NB4 (cell line): ENCODE measurements around the gene C1QTNF6.

Experiments used
- DNase-seq: peaks from one replicate; pipeline ENCODE4 v3.0.0; 2010; ENCODE audit warnings: low read depth
- H3K4me3 ChIP-seq: one replicate; pipeline ENCODE4 v1.5.1; 2011; ENCODE audit warnings: mild to moderate bottlenecking, low read depth, low read length, moderate library complexity
- CTCF ChIP-seq: IDR thresholded peaks from one replicate; pipeline ENCODE4 v1.5.1; 2012; ENCODE audit warnings: low read depth, low read length
- MYC ChIP-seq: IDR thresholded peaks from 2 replicates; pipeline ENCODE4 v1.6.1; 2011; ENCODE audit warnings: low read depth, low read length
- POLR2A ChIP-seq: IDR thresholded peaks from 2 replicates; pipeline ENCODE4 v1.6.1; 2011; ENCODE audit warnings: mild to moderate bottlenecking; ENCODE audit not compliant: insufficient read length; ENCODE audit errors: extremely low read depth
- TF ChIP-seq, protein P1 (sequence below): IDR thresholded peaks from 2 replicates; pipeline ENCODE4 v1.6.1; 2011; ENCODE audit warnings: low read depth, low read length

C1QTNF6 gene

GRCh38 chr22:37199760-37200108 lies 11.7 kb upstream of the C1QTNF6 start:
- TF ChIP-seq CTCF (no peak), POLR2A (no peak), MYC (no peak)
- TF ChIP-seq, protein P1, sequence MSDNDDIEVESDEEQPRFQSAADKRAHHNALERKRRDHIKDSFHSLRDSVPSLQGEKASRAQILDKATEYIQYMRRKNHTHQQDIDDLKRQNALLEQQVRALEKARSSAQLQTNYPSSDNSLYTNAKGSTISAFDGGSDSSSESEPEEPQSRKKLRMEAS = no peak
- no peak for DNase-seq
- no peak overlapping the region for H3K4me3 ChIP-seq

DNA sequence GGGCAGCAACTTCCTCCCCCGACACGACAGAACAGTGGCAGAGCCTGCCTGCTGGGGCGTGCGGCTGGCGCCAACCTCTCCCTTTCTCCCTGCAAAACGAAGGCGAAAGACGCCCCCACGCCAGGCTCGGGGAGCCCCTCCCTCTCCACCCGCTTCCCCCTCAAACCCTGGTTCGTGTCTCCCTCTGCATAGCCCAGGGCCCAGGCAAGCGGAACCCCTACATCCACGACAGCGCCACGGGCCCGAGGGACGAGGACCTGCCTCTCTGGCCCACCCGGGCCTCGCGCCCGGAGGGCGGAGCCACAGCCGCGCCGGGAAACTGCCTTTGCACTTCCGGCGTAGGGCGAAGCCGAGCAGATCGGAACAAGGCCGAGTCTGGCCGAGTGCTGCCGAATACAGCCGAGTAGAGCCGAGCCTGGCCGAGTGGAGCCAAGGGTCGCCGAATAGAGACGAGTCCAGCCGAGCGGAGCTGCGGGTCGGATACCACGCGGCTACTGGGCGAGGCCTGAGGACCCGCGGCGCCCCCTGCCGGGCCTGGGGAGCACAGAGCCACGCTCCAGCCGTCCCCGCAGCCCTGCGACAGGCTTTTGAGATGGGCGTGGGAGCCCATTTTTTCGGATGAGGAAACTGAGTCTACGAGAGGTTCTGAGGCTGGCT lies 11.2 kb upstream of the C1QTNF6 start:
- TF ChIP-seq CTCF (peak; percentile 80), MYC (peak; percentile 64; the same call in 1 of the 2 replicates), POLR2A (peak; percentile 93)
- TF ChIP-seq, protein P1 = peak; percentile 68
- H3K4me3 ChIP-seq = peak overlapping the region; percentile 74
- DNase-seq = peak; percentile 98

GRCh38 chr22:37198258-37199102 lies 10.4 kb upstream of the C1QTNF6 start:
- TF ChIP-seq POLR2A (no peak), MYC (no peak), CTCF (peak; percentile 63)
- peak overlapping the region; percentile 74 for H3K4me3 ChIP-seq
- DNase-seq = peak; percentile 88

DNA sequence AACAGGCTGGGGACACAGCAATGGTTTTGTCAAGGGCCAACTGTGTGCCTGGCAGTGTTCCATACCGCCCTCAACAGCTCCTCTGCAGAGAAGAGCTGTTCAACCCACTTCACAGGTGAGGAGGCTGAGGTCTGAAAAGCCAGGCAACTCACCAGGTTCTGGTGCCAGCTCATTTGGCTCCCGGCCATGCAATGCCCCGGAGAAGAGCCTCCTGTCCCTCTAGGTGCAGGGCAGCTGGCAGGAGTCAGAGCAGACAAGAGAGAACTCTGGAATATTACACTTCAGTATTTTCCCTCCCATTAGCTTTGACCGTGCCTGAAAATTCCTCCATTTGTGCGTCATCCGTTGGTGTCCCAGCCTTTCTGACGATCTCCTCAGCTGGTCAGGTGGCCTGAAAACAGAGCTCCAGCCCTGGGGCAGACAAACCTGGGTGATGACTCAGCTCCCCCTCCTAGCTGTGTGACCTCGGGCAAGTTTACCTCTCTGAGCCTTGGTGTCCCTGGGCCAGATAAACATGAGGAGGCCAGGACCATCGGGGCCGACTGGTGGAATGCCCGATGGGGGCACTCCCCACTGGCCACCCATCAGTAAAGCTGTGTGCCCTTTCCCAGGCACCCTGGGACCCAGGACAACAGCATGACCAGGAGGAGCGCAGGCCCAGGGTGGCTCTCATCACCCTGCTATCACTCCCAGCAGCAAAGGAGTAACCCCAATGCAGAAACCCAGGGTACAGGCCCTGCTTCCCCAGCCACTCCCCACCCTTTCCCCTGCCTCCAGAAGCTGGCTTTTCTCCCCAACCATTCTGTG lies 9.6 kb upstream of the C1QTNF6 start:
- TF ChIP-seq CTCF = no peak
- TF ChIP-seq POLR2A = no peak
- TF ChIP-seq MYC = no peak
- TF ChIP-seq, protein P1 = no peak
- H3K4me3 ChIP-seq = peak overlapping the region; percentile 60
- no peak for DNase-seq

GRCh38 chr22:37196539-37197450 lies 8.7 kb upstream of the C1QTNF6 start:
- no peak overlapping the region for H3K4me3 ChIP-seq
- no peak for DNase-seq

More at GRCh38 chr22:37196539-37197450, 8.7 kb upstream of the C1QTNF6 start:
- TF ChIP-seq CTCF (no peak), MYC (no peak), POLR2A (no peak)
- TF ChIP-seq, protein P1 = no peak
